ENCODE results near the gene UTP15. TPM values are rescaled to one million over a fixed set of nuclear protein-coding genes. Genes with fewer than 3 reads are reported as not detected.

UTP15 gene
- total and polyA plus RNA-seq, 8 donors = 1.9 to 8.2 (median 5.3) TPM

GRCh38 chr5:73564018-73564417, 1.5 kb upstream of the UTP15 start:
- intact Hi-C loops (cut with DNase I) = no loop called here
- Histone ChIP-seq H3K9me3 (no peaks in the 10 kb centered on the region), H3K36me3 (peaks cover 0 to 16% (median 9%) of the 10 kb centered on the region in 3 donors), H3K4me3 (peak overlapping the region; percentile 76 to 87 (median 83)), H3K27me3 (no peaks in the 10 kb centered on the region), H3K4me1 (peaks cover 11 to 29% (median 15%) of the 10 kb centered on the region in 3 donors), H3K27ac (no peak overlapping the region)
- WGBS, 2 donors = 27% methylated on average over 3 of the region's 3 CpGs
- FAIRE-seq (no peak), DNase-seq (no peak), ATAC-seq (no peak)
- TF ChIP-seq, protein P1, sequence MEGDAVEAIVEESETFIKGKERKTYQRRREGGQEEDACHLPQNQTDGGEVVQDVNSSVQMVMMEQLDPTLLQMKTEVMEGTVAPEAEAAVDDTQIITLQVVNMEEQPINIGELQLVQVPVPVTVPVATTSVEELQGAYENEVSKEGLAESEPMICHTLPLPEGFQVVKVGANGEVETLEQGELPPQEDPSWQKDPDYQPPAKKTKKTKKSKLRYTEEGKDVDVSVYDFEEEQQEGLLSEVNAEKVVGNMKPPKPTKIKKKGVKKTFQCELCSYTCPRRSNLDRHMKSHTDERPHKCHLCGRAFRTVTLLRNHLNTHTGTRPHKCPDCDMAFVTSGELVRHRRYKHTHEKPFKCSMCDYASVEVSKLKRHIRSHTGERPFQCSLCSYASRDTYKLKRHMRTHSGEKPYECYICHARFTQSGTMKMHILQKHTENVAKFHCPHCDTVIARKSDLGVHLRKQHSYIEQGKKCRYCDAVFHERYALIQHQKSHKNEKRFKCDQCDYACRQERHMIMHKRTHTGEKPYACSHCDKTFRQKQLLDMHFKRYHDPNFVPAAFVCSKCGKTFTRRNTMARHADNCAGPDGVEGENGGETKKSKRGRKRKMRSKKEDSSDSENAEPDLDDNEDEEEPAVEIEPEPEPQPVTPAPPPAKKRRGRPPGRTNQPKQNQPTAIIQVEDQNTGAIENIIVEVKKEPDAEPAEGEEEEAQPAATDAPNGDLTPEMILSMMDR (IDR thresholded peaks at IDR 0.05) = no peak

DNA sequence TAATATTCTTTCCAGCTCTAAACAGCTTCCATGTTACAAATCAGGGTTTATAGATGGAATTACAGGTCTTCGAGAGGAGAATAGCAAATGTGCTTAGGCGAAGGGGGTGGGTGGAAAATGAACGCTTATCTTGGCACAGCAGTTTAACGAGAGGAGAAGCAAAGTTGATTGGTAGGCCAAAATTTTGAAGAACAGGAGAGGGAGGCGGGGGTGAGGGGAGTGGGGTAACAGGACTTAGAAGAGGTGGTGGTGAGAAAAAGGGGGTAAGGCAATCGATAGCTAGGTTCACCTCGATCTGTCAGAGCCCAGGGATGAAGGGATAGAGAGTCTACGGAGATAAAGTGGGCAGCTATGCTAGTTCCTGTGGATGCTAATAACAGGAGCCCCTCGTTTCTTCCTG, 868 bp upstream of the UTP15 start:
- DNase-seq = no peak
- ATAC-seq = peak; percentile 1 to 7 (median 4)
- 0 to 1% methylated on average over 9 of the region's 9 CpGs for WGBS, 2 donors

DNA sequence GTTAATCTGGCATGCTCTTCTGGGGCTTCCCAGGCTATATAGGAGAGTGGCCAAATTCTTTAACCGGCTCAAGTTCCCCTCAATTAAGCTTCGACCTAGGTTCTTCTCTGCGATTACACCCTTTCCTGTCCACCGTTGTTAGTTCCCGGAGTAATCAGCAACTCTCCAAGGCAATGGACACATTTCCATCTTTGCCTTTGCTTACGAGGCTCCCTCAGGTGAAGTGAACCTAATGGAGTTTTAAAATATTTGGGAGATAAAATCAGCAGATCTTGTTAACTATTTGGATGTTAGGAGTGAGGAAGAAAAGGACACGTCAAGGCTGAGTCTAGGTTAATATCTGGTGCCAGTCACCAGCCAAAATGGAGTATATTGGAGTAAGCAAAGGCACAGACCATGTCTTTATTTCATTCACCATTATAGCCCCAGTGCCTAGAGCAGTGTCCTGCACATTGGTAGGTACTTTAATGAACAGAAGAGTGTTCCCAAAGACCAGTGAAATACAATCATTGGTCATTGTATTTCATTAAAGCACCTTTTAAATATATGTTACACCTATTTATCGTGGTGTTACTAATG, 515 bp downstream of the UTP15 start:
- DNase-seq = no peak
- intact Hi-C loops (cut with DNase I) = no loop called here
- peak overlapping the region; percentile 85 to 95 (median 89) for H3K27ac ChIP-seq
- H3K4me3 ChIP-seq = peak overlapping the region; percentile 76 to 87 (median 83)
- WGBS, 2 donors = 5 to 6% methylated on average over 8 of the region's 8 CpGs
- peaks cover 0 to 4% (median 1%) of the 10 kb centered on the region in 3 donors for H3K36me3 ChIP-seq
- peaks cover 11 to 29% (median 15%) of the 10 kb centered on the region in 3 donors for H3K4me1 ChIP-seq
- FAIRE-seq = no peak
- H3K27me3 ChIP-seq = no peaks in the 10 kb centered on the region
- no peak for ATAC-seq
- no peaks in the 10 kb centered on the region for H3K9me3 ChIP-seq
- TF ChIP-seq, protein P1 (IDR thresholded peaks at IDR 0.05) = no peak

More for the DNA sequence above, 868 bp upstream of the UTP15 start:
- H3K36me3 ChIP-seq = peaks cover 0 to 9% (median 9%) of the 10 kb centered on the region in 3 donors
- peaks cover 11 to 29% (median 15%) of the 10 kb centered on the region in 3 donors for H3K4me1 ChIP-seq
- no peaks in the 10 kb centered on the region for H3K9me3 ChIP-seq
- H3K27ac ChIP-seq = peak overlapping the region; percentile 85 to 95 (median 89)
- H3K4me3 ChIP-seq = peak overlapping the region; percentile 76 to 87 (median 83)
- intact Hi-C loops (cut with DNase I) = no loop called here
- TF ChIP-seq, protein P1 (IDR thresholded peaks at IDR 0.05) = no peak
- FAIRE-seq = no peak
- H3K27me3 ChIP-seq = no peaks in the 10 kb centered on the region

DNA sequence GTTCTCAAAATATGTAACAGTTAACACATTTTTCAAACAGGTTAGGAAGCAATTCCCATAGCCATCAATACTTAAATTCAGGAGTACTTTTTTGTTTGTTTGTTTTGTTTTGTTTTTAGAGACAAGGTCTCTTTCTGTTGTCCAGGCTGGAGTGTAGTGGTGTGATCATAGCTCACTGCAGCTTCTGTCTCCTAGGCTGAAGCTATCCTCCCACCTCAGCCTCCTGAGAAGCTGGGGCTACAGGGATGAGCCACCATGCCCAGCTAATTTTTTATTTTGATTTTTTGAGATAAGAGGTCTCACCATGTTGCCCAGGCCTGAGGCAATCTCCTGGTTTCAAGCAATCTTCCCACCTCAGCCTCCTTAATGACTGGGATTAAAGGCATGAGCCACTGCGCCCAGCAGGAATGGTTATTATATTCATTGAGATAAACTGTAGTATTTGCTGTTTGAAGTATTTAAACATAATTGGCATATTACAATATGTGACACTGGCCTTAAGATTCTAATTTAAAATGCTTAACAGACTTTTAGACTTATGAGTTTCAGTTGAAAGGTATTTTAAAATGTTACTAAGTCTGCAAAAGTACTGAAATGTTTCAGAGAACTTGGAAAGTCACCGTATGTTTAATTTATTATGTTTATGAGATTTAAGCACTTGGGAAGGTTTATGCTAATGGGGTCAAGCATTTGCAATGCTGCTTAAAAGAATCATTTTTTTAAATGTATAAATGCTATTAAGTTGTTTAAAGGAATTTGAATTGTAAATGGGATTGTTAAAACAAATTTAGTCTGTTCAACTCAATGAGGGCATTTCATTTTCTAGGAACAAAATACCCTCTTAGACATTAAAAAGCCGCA, 17.0 kb downstream of the UTP15 start:
- Histone ChIP-seq H3K4me1 (no peaks in the 10 kb centered on the region), H3K4me3 (no peak overlapping the region), H3K9me3 (no peaks in the 10 kb centered on the region), H3K36me3 (peaks cover 0 to 21% (median 2%) of the 10 kb centered on the region in 3 donors), H3K27me3 (no peaks in the 10 kb centered on the region), H3K27ac (no peak overlapping the region)
- intact Hi-C loops (cut with DNase I) = loop anchor here in 1 of 3 donors (10.0 kb wide), 1 partner anchor 212 kb away; no protein-coding TSS in a partner anchor
- 80 to 95% methylated on average over 3 of the region's 3 CpGs for WGBS, 2 donors
- FAIRE-seq (no peak), ATAC-seq (no peak), DNase-seq (no peak)
- TF ChIP-seq, protein P1 (IDR thresholded peaks at IDR 0.05) = no peak

Measured in pancreas (tissue), 10 donors.